SU-DHL-6 (cell line): ENCODE measurements around the gene CXCL12.

Source experiments
- H2AFZ ChIP-seq: fragments of 200-600 bp; sonication (generic); 2 replicates; pipeline ENCODE4 v1.6.1; 2014; ENCODE audit warnings: low read depth, mild to moderate bottlenecking, moderate library complexity, mixed read lengths, antibody characterized with exemption, low read length; ENCODE audit not compliant: severe bottlenecking
- H3F3A ChIP-seq: fragments of 200-600 bp; shearing (Covaris generic); 2 replicates; pipeline ENCODE4 v1.6.0; 2016; ENCODE audit warnings: antibody characterized with exemption, mild to moderate bottlenecking; ENCODE audit not compliant: insufficient read depth
- H3K27ac ChIP-seq: fragments of 200-600 bp; sonication (generic); 2 replicates; pipeline ENCODE4 v1.5.1; 2016; ENCODE audit warnings: low read depth, mild to moderate bottlenecking, low read length, moderate library complexity, mixed read lengths
- H3K27me3 ChIP-seq: fragments of 200-600 bp; sonication (generic), shearing (Covaris generic); 2 replicates; pipeline ENCODE4 v1.6.0; 2014; ENCODE audit warnings: mild to moderate bottlenecking, low read length
- H3K36me3 ChIP-seq: fragments of 200-600 bp; sonication (generic); 2 replicates; pipeline ENCODE4 v1.6.1; 2014; ENCODE audit warnings: mild to moderate bottlenecking, low read length, mixed read lengths
- H3K4me2 ChIP-seq: fragments of 300-600, 200-600 bp; shearing (Covaris generic), sonication (generic); 2 replicates; pipeline ENCODE4 v1.6.0; 2014; ENCODE audit warnings: low read length, low read depth, mild to moderate bottlenecking; ENCODE audit not compliant: poor library complexity, severe bottlenecking
- H3K4me3 ChIP-seq: fragments of 200-600 bp; sonication (generic); 2 replicates; pipeline ENCODE4 v1.5.1; 2014; ENCODE audit warnings: antibody characterized with exemption, low read length, mild to moderate bottlenecking, mixed read lengths; ENCODE audit not compliant: insufficient read depth, poor library complexity, severe bottlenecking
- H3K79me2 ChIP-seq: fragments of 200-600 bp; sonication (generic); 2 replicates; pipeline ENCODE4 v1.6.1; 2014; ENCODE audit warnings: mild to moderate bottlenecking, low read length, moderate library complexity; ENCODE audit not compliant: insufficient read depth
- H3K9ac ChIP-seq: fragments of 200-600 bp; sonication (generic); 2 replicates; pipeline ENCODE4 v1.7.0; 2014; ENCODE audit warnings: mild to moderate bottlenecking, low read length
- H3K9me2 ChIP-seq: fragments of 200-600 bp; sonication (generic); replicated peaks from 2 replicates; pipeline ENCODE4 v1.6.1; 2014; ENCODE audit warnings: low read length; ENCODE audit not compliant: insufficient read depth
- H3K9me3 ChIP-seq: fragments of 200-600 bp; sonication (generic); 2 replicates; pipeline ENCODE4 v1.6.1; 2014; ENCODE audit warnings: low read length, mixed read lengths; ENCODE audit not compliant: insufficient read depth
- H4K20me1 ChIP-seq: fragments of 200-600 bp; sonication (generic); 2 replicates; pipeline ENCODE4 v1.6.1; 2014; ENCODE audit warnings: low read depth, mild to moderate bottlenecking, antibody characterized with exemption, low read length, moderate library complexity, mixed read lengths
- CTCF ChIP-seq: fragments of 200-600 bp; sonication (generic); IDR thresholded peaks from one replicate; pipeline ENCODE4 v1.5.1; 2017; ENCODE audit warnings: antibody characterized with exemption, mild to moderate bottlenecking, low read length, moderate library complexity; ENCODE audit not compliant: insufficient read depth, poor library complexity, severe bottlenecking
- EZH2phosphoT487 ChIP-seq: fragments of 200-600 bp; sonication (generic), shearing (Covaris generic); conservative IDR thresholded peaks from 2 replicates; pipeline ENCODE4 v1.6.1; 2018; ENCODE audit warnings: mild to moderate bottlenecking, antibody characterized with exemption, low read length, moderate library complexity, mixed read lengths

CXCL12 gene

DNA sequence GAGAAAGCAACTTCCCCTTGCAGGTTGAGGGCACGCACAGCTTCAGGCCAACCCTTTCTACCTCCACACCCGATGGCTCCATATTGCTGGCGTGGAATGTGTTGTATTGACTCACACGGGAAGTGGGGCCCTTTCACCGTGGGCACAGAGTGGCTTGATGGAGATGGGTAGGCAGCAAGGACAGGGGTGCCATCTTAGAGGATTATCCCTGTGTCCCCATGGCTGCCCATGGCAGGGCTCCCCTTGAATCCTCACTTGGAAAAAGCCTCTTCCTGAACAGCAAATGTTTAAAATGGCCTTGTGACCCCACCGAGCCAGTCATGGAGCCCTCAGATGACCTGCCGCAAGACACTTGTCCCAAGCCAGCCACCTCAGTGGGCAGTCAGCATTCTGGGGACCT is 31.2 kb downstream of the CXCL12 start:
- Histone ChIP-seq H3K36me3 (no peaks in the 10 kb centered on the region), H3K9me3 (no peaks in the 10 kb centered on the region), H3K27ac (no peak overlapping the region), H3F3A (no peaks in the 10 kb centered on the region), H4K20me1 (no peaks in the 10 kb centered on the region), H3K4me3 (no peak overlapping the region), H3K9me2 (no peaks in the 10 kb centered on the region), H3K79me2 (no peaks in the 10 kb centered on the region), H3K9ac (no peak overlapping the region), H3K27me3 (no peaks in the 10 kb centered on the region), H2AFZ (no peak overlapping the region), H3K4me2 (no peak overlapping the region)
- TF ChIP-seq EZH2phosphoT487 (no peak), CTCF (no peak)

DNA sequence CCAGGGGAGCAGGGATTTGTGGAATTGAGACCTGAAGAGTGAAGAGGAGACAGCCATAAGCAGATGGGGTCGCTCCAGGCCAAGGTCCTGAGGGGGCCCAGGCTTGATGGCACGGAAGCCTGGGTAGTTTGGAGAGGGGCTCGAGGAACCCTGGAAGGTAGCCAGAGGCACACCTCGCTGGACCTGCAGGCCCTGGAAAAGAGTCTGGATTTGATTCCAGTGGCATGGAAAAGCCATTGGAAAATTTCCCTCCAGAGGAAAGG is 31.8 kb downstream of the CXCL12 start:
- H3F3A ChIP-seq, result no peaks in the 10 kb centered on the region
- H3K27me3 ChIP-seq, result no peaks in the 10 kb centered on the region
- no peaks in the 10 kb centered on the region for H3K9me2 ChIP-seq
- H3K9ac ChIP-seq, result no peak overlapping the region
- no peak overlapping the region for H3K4me3 ChIP-seq
- no peak overlapping the region for H3K4me2 ChIP-seq
- H3K79me2 ChIP-seq, result no peaks in the 10 kb centered on the region
- no peaks in the 10 kb centered on the region for H3K36me3 ChIP-seq
- H3K9me3 ChIP-seq, result no peaks in the 10 kb centered on the region
- no peak overlapping the region for H3K27ac ChIP-seq
- TF ChIP-seq EZH2phosphoT487, result no peak
- no peak for TF ChIP-seq CTCF
- H2AFZ ChIP-seq, result no peak overlapping the region
- H4K20me1 ChIP-seq, result no peaks in the 10 kb centered on the region

- no peak overlapping the region for H3K27ac ChIP-seq
- H3K4me2 ChIP-seq, result no peak overlapping the region
- no peaks in the 10 kb centered on the region for H4K20me1 ChIP-seq
- no peak for TF ChIP-seq CTCF
- TF ChIP-seq EZH2phosphoT487, result no peak
- no peaks in the 10 kb centered on the region for H3K79me2 ChIP-seq
- no peaks in the 10 kb centered on the region for H3K27me3 ChIP-seq
- H3K9ac ChIP-seq, result no peak overlapping the region
- no peaks in the 10 kb centered on the region for H3F3A ChIP-seq
- no peaks in the 10 kb centered on the region for H3K36me3 ChIP-seq
- H2AFZ ChIP-seq, result no peak overlapping the region
- H3K9me3 ChIP-seq, result no peaks in the 10 kb centered on the region
- no peak overlapping the region for H3K4me3 ChIP-seq
- no peaks in the 10 kb centered on the region for H3K9me2 ChIP-seq
Measured at GRCh38 chr10:44352316-44353127, 32.4 kb downstream of the CXCL12 start.
